Bone marrow (tissue), 2 donors: ENCODE measurements around the gene GAK.

ENCODE experiments used
- DNase-seq, 2 donors: peaks; one replicate each; lab custom pipeline; 2025; lab: John Stamatoyannopoulos, UW

The GAK gene

DNA sequence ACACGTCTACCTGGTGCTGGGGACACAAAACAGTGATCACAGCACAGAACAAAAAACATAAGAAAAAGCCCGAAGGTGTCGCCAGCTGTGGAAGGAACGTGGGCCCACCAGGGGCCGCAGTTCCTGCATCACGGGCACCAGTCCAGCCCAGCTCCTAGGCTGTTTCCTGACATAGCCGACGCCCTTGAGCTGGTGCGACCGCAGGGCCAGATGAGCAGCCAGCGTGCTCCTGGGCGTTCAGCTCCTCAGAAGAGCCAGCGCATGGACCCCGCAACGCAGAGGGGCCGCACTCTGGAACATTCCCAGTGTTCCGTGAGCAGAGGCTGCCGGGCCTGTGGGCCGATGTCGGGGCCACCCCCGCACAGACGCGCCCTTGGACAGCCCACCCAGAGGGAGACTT is 44.1 kb downstream of the GAK start:
- DNase-seq, result no peak

DNA sequence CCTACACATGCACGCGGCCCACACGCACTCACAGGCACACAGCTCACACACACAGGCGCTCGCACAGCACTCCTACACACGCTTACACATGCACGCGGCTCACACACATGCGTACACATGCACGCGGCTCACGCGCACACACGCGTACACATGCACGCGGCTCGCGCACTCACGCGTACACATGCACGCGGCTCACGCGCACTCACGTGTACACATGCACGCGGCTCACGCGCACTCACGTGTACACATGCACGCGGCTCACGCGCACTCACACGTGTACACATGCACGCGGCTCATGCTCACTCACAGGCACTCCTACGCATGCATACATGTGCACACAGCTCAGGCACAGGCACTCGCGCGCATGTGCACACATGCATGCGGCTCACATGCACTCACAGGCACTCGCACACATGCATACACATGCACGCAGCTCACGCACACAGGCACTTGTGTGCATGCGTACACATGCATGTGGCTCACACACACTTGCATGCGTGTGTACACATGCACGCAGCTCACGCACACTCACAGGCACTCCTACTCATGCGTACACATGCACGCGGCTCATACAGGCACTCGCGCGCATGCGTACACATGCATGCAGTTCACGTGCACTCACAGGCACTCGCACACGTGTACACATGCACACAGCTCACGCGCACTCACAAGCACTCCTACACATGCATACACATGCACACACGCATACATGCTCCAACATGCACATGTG is 44.9 kb downstream of the GAK start:
- DNase-seq, result no peak

DNA sequence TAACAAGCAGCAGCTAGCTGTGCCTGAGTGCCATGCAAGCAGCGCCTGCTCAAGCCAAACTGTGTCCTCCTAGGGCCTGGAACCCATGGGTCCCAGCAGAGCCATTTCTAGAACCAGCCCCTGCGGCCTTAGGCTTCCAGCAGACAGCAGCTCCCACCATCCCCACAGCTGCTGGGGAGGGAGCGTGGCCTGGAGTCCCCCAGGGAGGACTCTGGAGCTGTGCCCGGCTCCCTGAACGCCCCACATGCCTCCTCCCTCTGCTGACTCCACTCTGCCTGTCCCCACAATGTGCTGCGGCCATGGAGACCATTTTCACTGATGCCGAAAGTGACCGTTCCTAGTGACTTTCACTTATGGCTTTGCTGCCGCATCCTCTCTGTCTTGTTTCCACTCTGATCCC is 45.9 kb downstream of the GAK start:
- no peak for DNase-seq

DNA sequence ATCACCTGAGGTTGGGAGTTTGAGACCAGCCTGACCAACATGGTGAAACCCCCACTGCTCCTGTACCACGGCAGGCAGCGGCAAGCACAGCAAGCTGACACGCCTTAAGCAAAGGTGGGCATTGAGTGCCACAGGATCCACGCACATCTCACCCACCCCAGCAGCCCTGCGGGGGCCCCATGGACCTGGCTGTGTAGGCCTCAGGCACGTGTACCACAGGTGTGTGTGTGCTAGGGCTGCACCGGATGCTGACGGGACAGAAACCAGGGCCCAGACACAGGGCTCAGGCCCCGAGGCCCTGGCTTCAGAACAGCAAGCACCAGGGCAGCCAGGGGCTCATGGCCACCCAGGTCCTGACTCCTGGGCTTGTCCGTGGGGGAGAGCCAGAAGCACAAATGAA is 46.8 kb downstream of the GAK start:
- no peak for DNase-seq

DNA sequence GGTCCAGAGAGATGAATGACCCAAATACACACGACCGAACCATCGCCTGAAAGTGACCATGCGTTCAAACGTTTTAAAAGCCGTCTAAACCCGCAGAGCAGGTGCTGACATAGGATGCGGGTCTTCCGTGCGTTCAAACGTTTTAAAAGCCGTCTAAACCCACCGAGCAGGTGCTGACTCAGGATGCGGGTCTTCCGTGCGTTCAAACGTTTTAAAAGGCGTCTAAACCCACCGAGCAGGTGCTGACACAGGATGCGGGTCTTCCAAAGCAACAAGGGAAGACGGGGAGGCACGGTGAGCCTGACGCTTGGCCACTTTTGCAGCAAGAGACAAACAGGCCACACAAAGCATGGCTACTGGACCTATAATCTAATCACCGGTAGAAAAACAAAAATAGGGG is 47.2 kb downstream of the GAK start:
- DNase-seq, result no peak

DNA sequence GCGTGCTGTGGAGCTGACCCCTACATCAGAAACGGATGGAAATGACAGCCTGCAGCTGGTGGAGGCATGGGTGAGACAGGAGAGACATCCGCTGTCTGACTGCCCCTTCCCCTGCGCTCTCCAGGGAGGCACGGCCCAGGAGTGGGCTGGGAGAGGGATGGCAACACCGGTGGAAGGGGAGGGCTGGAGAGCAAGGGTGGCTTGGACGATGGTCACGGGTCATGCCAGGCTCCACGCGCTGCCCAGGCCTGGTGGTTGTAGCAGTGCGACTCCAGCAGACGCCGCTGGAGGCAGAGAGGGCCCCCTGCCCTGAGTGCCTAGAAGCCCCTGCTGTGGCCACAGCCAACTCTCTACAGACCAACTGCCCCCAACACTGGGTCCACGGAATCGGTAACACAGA is 47.9 kb downstream of the GAK start:
- no peak for DNase-seq

DNA sequence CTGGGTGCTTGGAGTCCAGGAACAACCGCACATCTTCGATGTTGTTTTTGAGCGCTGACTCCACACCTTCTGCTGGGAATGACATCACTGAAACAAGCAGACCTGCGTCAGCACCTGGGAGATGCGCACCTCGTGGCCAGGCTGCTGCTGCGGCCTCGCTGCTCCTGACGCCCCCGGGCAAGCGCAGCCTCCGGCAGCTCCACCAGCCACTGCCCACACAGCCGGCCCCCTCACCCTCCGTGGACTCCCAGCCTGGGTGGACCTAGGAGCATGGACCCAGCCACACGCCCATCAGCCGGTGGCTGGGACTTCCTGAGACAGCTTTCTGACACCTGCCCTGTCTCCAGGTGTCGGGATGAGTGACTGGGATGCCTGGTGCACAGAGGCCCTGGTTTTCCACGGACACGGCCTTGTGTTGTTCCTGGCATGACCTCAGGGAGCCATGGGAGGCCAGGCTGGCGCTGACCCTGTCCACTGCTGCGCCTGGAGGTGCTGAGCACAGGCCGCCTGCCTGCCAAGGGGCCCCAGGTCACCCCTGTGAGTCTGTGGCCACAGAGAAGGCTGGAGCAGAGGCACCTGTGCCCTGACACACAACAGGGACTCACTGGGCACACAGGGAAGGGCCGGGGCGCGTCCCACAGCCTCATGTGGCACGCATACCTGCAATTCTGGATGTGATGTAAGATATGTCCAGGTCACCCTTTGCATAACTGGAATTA is 48.6 kb downstream of the GAK start:
- no peak for DNase-seq

DNA sequence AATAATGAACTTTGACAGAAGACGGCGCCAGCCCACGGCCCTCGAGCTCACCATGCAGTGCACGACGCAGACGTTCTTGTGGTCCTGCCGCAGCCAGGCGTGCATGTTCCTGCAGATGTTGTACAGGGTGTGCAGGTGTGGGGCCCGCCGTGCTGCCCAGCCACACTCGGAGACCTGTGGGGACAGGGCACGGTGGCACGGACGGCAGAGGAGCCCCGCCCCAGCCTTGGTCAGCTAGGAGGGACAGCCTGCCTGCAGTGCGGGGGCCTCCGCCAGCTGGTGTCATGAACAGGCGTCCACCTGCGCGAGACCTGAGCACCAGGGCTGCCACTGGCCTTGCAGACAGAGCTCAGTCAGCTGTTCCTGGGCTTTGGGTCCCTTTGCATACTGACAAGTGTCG is 49.5 kb downstream of the GAK start:
- no peak for DNase-seq

DNA sequence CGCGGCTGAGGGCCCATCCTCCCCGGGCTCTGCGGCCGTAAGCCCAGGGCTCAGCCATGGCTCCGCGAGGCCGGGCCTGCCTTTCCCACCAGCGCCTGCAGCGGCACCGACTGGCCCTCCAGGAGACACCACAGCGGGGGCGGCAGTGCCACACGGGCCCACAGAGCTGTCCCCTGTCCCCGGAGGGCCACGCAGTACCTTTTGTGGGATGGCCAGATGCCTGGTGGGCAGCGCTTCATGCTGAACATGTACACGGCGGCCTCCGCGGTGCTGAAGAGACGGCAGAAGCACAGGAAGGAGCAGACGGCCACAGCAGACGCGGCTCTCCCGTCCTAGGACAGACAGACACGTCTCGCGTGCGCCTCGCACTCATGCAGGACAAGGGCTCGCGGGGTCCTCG is 50.4 kb downstream of the GAK start:
- no peak for DNase-seq

DNA sequence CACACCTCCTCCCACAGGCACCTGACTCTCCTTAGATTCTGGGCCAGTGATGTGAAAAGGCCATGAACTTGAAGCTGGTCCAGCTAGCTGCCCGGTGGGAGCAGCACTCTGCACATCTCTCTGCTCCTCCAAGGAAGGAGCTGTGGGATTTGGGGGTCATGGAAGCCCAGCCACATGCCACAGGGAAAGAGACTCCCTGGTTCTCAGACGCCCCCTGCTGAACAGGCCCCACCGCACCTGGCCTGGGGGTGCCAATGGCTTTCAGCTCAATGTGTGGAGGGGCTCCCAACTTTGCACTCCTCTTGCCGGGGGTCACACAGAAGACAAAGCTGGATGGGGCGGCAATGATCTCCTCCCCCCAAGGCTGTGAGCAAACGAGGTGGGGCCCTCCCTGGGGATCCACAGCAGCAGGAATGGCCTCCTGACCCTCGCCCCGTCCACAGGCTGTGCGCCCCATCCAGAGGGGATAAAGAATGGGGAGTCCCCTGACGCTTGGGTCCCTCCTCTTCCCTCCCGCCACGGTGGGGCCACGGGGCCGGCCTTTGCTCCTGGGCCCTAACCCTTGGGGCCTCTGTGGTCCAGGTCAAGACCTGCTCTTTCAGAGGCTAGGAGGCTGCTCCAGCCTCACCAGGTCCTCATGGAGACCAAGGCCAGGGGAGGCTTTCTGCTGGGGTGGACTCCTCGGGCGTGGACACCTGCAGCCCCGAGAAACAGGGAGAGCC is 51.3 kb downstream of the GAK start:
- DNase-seq, result no peak

DNA sequence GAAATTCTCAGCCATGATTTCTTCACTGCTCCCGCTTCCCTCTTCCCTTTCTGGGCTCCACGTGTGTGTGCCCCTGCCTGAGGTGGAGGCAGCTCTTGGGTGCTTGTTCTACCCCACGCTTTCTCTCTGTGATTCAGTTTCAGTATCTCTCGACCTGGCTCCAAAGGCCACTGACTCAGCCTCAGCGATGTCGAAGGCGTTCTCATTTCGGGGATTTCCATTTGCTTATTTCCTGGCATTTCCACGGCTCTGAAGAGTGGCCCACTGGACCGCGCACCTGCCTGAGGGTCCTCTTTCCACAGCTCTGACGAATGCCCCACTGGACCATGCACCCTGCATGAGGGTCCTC is 52.4 kb downstream of the GAK start:
- DNase-seq, result no peak

DNA sequence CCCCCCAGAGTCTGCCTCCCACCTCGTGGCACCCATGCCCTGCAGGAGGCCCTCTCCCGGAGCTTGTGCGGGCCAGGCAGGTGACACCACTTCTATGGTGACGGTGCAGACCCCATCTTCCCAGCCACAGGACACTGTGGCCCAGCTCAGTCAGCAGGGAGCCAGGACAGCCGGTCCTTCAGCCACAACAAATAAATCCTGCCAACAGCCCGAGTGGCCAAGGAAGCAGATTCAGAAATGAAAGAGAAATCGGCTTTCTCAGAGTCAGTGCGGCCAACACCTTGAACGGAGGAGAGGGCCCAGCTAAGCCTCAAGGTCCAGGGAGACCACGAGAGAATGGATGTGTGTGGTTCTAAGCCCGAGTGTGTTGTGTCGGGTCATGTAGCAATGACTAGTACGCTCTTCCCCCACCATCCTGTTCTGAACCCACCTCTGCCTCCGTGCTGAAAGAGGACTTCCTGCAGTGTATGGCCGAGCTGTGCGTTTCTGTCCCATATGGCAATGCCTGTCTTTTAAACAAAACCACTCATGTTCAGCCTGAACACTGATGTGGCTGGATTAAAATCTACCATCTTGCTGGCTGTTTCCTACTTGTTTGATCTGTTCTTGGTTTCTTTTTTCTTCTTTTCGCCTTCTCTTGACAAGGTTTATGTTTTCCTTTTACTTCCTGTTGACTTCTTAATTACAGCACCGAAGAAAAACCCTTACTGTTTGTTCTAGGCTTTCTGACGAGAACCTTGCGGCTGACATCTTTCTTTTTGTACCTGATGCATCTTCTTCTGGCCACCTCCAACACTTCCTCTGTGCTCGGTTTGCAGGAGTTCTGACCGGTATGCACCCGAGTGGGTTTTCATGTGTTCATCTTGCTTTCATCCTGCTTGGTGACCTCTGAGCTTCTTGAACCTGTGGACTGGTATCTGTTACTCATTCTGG is 53.1 kb downstream of the GAK start:
- DNase-seq, result no peak

GRCh38 chr4:877502-877901 is 54.6 kb downstream of the GAK start:
- no peak for DNase-seq

DNA sequence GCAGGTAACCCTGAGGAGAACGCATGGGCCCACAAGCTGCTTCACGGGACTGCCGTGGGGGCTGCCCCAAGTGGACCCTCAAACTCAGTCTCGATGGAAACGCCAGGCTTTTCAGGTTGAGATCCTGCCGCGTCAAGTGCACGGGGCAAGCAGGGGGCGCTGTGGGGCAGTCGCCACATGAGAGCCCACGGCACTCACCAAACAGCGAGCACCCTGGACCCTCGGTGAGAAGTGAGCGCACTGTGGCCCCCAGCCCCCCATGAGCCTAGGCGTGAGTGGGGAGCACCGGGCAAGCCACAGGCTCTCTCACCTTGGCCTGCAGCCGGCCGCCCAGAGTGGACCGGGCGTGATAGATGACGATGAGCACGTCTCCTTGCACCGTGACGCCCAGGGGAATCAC is 55.3 kb downstream of the GAK start:
- DNase-seq, result no peak

- no peak for DNase-seq
Observed at GRCh38 chr4:875818-876423, 56.2 kb downstream of the GAK start.

- no peak for DNase-seq
Observed at GRCh38 chr4:874971-875817, 56.9 kb downstream of the GAK start.

DNA sequence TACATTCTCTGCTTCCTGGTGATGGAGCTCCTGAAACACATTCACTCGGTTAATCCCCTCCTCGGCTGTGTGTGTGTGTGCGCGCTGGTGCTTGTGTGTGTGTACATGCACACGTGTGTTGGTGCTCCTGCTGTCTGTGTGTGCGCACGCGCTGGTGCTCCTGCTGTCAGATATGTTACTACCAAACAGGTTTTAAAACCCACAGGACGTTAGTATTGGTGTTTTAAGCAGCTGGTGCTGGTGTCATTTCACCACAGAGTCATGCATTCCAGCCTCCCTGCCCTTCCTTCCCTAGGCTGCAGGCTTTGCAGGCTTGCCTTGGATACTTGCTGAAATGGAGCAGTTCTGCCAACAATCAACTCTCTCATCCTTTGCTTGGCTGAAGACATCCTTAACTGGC is 58.1 kb downstream of the GAK start:
- no peak for DNase-seq

DNA sequence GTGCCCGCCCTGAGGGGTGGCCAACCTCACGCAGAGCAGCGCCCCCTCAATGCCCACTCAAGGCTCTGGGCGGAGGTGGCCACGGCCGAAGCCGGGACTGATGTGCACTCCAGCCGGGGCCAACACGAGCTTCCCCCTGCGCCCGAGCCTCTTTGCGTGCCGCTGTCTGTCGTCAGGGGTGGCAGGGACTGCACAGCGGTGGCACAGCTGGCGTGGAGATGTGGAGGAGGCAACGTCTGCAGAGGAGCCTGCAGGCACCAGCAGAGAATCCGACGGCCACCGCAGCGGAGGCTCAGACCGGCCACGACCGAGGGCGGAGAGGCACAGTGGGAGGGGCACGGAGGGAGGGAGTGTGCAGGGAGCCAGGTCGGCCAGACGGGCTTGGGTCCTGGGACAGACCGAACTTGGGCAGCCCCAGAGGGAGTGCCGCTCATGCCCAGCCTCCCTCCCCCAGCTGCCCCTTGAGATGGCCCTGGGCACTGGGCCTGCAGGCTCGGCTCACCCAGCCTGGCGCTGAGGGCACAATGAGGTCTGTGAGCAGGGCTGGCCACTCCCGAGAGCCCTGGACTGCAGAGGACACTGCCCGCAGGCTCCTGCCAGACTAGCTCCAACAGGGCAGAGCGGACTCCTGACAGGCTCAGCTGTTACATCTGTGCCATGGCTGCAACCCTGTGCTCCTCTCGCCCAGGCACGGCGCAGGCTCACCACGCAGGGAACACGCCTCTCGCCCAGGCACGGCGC is 59.7 kb downstream of the GAK start:
- DNase-seq, result no peak

DNA sequence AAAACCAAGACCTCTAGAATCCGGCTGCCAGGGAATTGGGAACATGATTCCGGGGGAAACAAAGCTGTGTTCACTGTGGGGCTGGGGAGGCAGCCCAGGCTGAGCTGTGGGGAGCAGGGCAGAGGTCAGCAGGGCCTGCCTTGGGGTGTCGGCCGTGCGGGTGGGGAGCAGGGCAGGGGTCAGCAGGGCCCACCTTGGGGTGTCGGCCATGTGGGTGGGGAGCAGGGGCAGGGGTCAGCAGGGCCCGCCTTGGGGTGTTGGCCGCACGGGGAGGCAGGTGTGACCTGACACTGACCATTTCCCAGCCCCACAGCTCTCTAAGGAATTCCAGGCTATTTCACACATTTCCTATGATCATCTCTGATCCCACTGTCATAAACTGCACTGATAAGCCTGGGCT is 60.6 kb downstream of the GAK start:
- no peak for DNase-seq

DNA sequence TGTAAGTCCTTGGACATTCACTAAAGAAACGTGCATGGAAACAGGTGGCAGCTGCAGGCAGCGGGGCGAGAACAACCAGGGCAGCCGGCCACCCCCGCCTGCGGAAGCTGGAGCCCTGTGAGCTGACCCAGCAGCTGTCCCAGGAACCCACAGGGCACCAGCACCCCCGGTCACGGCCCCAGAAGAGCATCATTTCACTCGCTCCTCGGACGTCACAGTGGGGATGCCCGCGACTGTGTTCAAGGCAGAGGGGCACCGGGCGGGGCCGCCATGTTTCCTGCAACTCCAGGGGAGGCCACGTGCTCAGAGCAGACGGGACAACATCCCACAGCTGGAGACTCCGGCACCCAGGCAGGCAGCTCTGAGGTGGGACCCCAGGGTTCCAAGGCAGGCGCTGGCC is 61.2 kb downstream of the GAK start:
- DNase-seq, result no peak
